AML-193 (cell line): ENCODE measurements around the gene STARD3.

Experiments used
- DNase-seq, 2 experiments: peaks; one replicate each; lab custom pipeline; 2025; lab: John Stamatoyannopoulos, UW

STARD3 gene

DNA sequence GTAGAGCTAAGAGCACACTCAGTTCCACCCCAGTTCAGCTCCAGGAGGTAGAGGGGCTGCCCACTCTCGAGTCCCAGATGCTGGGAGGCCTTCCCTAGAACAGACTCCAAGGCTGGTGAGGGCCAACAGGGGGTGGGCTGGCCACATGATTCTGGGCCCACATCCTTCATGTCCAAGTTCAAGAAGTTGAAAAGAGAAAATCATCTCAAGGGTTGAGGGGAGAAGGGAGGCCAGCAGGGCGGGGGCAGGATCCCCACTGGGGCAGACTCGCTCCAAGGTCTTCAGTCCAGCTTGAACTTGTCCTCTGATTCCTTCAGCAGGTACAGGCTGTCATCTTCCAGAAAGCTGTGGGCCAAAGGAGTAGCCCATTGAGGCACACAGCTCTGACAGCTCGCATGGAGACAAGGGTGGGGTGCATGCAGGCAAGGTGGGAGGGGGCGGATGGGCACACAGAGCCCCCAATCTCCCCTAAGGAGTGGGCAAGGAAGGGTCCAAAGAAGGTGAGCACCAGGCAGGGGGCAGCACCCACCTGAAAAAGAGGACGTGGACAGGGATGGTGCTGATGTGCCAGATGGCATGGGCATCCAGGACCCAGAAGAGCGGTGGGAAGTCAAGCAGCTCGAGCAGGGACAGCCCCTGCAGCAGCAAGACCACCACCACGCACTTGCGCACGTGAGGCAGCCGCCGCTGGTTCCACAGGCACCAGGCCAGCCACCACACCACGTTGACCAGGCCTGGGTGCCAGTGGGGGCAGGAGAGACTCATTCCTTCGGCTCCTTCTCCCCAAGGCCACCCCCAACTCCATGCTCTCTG, 35.8 kb downstream of the STARD3 start:
- DNase-seq = no peak

DNA sequence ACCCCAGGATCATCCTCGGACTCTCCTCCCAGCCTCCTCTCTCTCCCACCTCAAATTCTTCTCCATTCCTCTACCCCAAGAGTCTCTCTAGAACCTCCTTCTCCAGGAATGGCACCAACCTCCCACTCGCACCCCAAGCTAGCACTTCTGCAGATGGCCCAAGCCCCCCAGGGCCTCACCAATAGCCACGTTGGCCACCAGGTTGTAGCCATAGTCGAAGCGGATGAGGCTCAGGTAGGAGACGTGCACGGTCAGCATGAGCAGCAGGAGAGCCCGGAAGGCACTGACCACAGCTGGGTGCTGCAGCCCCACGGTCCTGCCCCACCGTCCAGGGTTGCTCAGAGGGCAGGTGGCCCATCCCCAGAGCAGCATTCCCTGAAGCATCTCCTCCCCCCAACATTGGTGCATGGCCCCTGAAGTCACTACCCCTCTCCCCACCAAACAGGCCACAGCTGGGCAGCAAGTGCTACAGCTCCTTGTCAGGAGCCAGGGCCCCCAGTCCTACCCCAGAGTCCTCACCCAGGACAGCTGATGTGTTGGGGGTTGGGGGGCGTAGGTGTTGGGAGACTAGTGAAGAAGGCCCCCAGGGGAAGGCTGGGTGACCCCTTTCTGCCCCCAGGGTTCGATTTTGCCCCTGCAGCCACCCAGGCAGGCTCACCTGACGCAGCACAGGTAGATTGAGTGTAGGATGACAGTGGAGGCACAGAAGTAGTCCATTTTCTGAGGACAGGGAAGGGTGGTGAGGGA, 36.6 kb downstream of the STARD3 start:
- no peak for DNase-seq

DNA sequence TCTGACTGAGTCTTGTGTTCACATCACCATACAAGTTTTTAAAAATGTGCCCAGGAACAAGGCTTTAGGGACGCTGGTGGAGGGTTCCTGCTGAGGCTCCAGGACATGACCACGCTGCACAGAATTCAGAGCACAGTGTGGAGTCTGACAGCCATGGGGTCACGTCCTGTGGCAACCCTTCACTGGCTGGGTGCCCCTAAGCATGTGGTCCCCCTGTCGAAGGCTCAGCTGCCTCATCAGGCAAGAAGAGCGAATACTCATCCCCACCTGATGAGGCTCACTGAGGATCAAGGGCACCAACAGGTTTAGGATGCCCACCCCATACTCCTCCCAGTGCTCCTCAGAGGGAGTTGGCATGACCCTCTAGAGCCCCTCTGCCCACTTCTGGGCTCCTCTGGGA, 37.2 kb downstream of the STARD3 start:
- DNase-seq = no peak

DNA sequence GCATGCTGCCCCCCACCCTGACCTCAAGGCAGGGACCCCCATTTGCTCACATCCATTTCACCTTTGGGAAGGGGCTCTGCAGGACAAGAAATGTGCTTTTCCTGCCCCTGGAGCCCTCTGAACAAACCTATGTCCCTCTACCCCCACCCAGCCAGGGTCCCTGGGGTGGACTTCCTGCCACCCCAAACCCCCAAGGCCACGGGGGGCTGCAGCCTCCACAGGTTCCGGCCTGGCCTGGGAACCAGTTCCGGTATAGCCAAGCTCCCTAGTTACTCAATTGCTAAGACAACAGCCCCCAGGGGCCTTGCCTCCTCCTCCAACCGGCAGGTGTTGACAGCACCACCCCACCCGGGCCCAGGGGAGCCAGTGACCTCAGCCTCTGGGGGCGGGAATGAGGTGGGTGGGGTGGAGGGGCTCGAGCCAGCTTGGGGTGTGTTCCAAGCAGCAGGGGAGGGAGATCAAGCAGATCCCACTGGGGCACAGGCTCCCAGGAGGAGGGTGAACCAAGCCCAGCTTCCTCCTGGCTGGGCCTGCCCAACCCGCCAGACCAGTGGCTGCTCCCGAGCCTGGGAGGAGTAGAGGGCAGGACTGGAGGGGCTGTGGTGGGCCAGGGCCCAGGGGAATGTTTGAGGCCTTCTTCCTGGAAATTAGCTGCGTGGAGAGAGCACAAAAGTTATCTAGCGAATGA, 37.9 kb downstream of the STARD3 start:
- no peak for DNase-seq

DNA sequence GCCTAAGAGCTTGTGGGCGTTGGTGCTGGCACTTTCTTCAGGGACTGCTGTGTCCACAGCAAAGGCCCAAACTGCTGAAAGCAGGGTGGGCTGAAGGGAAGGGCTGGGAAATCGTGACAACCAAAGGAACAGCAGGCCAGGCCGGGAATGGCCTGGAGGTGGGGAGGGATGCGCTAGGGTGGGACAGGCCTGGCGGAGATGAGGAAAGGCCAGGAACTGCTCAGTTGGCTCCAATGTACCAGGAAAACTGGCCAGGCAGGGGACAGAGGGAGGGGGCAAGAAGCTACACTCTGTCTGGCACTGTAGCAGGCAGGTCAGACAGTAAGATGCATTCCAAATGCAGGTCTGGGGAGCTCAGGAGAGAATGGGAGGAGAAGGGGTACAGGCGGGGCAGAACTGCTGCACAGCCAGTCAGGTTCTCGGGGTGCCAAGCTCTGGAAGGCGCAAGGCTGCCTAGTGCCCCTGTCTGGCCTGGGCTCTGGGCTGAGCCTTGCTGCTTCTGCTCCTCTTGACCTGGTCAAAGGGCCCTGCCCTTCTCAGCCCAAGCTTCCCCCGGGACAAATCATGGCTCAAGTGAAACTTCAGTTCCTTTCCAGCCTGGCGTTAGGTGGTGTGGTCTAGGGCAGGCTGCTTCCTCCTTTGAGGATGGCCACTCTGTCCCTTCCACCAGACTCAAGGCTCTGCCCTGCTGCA, 38.6 kb downstream of the STARD3 start:
- DNase-seq = no peak

DNA sequence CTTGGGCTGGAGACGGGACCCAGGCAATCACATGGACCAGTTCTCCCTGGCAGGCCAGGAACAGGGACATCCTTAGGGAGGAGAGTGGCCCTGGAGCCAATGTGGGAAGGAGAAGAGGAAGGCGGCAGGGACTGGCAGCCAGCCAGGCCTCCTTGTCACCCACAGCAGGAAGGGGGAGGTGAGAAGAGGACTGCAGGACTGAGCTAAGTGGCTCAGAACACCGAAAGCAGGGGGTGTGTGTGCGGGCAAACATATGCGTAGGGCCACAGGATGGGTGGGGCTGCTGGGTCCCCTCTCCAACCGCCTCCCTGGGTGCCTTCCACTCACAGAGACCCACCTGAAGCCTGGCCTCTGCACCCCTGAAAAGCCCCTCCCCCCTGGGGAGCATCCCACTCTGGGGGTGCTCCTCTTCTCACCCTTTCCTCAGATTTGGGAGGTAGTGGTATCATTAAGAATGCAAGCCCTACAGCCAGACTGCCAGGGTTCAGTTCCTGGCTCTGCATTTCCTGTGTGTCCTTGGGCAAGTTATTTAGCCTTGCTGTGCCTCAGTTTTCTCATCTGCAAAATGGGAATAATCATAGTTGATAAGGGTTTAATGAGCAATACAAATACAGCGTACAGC, 39.4 kb downstream of the STARD3 start:
- DNase-seq = no peak

DNA sequence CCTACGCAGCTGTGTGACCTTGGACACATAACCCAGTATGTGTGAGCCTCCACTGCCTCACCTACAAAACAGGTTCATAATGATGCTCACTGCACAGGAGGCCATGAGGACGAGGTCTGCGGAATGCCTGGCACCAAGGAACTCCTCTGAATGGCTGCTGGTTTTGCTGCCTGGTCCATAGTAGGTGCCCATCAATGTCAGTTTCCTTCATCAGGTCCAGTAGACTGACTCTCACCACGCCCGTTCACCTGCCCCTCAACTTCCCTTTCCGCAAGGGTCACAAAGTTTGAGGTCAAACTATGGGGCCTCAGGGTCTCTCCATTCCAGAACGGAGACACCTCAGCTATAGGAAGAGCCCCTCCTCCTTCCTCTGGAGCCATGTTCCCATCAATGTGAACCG, 40.1 kb downstream of the STARD3 start:
- DNase-seq = no peak

DNA sequence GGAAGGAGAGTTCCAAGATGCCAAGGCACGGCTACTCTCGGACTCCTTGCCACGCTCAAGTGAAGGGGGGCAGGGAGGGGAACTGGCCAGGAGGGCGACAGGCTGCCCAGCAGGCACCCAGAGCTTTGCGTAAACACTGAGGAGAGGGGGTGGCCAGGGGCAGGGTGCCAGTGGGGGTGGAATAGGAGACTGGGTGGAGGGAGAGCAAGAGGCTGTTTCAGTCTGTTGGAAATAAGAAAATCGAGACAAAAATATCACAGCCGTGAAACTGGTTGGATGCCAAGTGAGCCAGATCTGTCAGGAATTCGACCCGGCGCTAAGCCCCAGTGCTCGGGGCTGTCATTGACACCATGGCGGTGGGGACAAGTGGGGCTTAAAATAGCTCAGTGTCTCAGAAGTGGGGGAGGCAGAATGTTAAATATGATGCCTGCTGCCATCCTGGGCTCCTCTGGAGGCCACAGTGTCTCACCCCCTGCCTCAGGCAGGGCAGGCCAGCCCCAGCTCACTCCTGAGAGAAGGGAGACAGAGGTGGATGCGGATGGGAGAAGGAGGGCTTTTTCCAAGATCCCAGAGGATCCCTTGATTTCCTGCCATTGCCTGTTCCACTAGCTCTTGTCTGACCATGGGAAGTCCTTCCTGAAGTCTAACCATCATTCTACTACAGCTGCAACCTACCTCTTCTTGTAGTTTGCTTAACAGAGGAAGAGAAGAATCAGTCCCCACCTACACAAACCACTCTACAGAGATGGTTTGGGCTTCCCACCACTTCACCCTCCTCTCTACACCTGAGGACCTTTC, 40.8 kb downstream of the STARD3 start:
- DNase-seq = no peak

DNA sequence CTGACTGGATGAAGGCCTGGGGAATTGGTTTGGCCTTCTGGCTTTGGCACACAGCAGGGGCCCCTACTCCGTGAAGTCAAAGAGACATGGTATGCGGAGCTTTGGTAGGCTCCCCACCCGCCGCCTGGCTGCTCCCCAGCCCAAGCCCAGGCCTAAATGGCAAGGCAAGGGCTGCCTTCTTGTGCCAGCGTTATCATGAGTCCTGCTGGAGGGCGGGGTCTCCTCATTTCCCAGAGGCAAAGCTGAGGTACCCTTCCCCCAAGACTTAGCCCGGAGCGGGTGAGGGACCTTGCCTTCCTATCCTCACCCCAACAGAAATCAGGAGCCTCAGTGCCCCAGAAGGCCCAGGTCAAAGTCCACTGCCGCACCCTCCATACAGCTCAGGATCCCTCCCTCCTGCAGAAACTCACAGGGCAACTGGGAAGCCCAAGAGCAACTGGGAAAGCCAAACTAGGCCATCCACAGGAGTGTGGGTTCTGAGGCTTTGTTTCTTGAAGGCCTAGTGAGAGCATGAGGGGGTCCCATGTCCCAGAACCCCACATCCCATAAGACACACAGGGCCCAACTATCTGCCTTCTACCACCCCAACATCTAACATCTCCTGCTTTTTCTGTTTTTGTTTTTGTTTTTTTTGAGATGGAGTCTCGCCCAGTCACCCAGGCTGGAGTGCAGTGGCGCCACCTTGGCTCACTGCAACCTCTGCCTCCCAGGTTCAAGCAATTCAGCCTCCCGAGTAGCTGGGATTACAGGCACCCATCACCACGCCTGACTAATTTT, 41.6 kb downstream of the STARD3 start:
- DNase-seq = no peak

DNA sequence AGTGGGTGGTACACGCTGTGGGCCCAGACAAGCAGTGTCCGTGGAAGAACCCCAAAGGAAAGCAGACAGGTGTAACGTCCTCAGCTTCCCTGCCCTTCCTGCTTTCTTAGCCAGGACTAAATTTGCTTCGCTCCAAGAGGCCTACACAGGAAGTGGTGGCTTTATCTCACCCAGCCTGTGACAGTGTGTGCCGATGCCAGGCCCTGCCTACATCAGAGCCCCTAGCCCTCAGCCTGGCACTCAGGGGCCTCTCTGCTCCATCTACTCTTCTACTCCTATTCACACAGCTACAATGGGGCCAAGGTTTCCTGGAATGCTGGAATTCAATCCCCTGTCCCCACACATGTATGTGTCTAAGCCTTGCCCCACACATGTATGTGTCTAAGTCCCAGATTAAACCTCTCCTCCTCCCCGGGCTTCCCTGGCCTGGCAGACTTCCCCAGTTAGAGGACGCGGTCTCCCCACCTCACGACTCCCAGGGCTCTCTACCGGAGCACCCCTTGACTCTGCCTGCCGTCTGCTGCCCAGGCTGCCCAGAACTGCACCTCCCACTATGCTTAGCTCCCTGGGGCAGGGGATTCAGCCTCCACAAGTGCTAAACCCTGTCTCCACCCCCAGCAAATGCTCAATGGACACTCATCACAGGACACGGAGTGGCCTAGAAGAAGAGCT, 42.7 kb downstream of the STARD3 start:
- DNase-seq = no peak

DNA sequence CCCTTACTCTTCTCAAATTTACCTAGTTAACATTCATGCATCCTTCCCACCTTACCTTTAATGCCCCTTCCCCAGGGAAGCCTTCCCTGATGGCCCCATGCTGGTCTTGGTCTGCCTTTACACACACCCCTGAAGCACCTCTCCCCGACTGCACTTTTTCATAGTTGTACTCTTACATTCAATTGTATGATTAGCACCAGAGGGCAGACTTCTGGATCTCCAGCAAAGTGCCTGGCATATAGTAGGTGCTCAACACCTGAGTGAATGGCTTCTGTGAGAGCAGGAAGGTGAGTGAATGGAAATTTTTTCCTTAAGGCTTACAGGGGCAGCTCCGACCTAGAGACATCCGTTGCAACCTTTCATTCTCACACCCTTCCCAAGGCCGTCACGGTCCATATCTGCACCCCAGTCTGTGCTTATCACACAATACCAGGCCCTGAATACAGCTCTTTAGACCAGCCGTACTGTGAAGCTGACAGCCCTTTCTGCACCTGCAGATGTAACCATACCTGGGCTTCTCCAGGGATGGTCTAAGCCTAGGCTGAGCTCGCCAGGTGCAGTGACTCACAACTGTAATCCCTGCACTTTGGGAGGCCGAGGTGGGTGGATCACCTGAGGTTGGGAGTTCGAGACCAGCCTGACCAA, 46.5 kb downstream of the STARD3 start:
- no peak for DNase-seq

DNA sequence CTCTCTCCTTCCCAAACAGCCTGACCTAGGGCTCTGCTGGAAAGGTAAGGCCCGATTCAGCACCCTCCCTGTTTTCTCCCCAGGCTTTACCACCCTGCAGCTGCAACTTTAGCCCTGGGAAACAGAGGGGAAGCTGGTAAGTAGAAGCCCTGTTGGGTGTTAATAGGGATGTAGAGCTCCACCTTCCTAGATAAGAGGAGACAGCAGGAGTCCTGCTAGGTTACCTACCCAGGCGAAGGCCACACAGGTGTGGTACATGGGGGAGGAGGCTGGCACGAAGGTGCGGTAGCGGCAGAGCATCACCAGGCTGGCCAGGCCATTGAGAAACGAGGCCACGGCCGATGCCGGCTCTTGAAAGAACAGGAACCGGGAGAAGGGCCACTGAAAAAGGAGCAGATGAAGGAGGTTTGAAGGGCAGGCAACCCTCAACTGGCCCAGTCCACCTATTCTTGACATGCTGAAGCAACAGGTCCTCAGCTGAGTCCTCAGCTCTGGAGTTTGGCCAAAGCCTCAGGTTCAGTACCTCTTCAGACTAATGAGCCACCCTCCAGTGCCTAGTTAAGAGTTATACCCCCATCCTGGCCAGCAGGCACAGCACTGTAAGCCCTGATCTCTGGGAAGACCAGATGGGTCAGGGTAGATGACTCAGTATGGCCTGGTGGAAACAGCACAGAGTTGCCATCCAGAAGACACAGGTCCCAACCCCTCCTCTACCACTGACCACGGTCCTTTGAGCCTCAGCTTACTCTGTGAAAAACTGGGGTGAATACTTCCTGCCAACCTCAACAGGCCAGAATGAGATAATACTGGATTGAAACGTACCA, 47.6 kb downstream of the STARD3 start:
- no peak for DNase-seq

DNA sequence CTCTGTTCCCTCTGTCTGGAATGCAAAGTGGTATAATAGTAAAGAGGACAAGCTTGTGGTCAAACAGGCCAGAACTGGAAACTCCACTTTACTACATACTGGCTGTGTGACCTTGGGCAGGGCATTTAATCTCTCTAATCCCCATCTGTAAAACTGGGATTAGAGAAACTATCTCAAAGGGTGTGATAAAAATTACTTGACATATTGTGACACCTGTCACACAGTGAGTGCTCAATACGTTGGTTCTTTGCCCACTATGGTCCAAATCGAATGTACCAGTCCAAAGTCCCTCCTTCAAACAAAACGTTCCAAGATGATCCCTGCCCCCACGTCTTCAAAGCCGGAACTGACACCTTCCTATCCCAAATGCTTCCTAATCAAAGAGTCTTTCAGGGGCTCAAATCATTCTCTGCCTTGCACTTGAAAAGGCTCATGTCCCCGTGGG, 50.2 kb downstream of the STARD3 start:
- no peak for DNase-seq

DNA sequence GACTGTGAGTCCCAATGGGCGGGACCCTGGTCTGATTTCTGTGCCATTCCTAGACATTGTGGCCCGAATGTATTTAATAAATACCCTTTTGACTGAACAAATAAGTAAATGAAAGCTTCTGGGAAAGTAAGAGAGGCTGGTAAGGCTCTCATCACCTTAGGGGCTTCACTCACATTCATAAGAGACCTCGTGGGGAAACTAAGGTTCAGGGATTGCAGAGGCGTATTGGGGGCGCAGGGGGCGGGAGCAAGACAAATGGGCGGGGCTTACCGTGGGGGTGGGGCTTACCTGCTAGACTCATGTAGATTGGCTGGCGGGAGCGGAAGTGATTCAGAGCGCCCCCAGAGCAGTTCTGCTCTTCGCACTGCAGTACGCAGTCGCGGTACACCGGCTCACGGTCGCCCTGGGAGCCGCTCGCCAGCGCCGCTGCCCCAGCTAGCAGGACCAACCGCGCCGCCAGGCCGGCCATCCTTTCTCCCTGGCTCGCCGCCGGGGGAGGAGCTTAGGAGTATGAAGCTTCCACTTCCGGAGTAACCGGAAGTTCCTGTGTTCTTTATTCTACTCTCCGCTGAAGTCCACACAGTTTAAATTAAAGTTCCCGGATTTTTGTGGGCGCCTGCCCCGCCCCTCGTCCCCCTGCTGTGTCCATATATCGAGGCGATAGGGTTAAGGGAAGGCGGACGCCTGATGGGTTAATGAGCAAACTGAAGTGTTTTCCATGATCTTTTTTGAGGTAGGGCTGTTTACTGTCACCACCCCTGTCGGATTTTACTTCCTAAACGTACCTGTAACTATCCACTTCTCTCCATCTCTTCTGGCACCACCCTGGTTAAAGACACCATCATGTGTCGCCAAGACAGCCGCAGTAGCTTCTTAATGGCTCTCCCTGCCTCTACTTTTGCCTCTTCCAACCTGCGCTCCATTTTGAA, 50.9 kb downstream of the STARD3 start, which contains the start of gene PGAP3:
Gene PGAP3 (minus strand): TSS at position 512 of the 929 bp plus-strand sequence. CDS start 43 bp downstream, at position 469.
- DNase-seq = peak; percentile 96 to 100

DNA sequence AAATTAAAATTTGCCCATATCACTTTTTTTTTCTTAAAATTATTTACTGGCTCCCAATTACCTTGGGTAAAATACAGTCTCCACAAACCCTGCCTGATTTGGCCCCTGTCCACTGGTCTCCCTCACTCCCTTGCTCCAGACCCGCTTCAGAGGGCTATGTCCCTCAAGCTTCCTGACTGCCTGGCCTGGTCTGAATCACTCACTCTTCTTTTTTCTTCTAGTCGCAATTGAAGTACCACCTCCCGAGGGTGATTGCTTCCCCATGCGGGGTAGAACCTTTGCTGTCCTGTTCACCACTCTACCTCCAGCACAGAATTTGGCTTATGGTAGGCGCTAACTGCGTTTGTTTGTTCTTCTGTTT, 51.5 kb downstream of the STARD3 start:
- no peak for DNase-seq

DNA sequence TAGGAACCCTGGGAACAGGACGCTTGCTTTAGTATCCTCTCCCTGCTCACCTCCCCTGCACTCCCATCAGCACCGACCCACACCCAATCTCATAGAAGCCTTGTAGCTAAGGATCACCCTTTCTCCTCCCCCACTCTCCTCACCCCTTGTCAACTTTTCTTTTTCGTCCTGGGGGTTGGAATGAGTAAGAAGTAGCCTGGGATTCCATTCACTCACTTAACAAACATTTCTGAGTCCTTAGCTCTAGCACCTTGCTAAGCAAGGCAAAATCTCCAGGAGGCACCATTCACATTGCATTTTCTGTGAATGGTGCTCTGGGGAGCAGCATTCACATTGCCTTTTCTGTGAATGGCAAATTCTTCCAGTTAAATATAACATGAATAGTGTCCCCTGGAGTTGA, 52.0 kb downstream of the STARD3 start:
- DNase-seq = no peak

DNA sequence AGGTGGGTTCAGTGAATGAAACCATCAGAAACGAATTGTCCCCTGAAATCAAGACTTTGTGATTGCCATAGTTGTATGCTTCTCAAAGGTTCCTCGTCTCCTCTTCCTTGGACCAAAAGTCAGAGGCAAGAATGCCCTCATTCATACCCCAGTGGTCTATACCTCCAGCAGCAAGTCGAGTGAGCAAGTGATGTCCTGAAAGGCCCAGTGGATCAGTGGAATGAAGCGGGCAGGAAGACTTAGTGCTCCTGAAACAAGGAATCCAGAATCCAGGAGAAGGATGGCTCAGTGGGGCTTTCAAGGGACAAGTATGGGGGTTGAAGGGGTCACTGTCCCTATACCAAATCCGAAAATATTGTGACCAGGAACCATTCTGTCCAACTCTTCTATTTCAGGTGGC, 57.6 kb downstream of the STARD3 start:
- no peak for DNase-seq
